IMR-90 (cell line): ENCODE measurements around the gene INAFM1. TPM values are rescaled to one million over a fixed set of nuclear protein-coding genes. Genes with fewer than 3 reads are reported as not detected.
"Not testable (repeated sequence)": the region's sequence is repeated elsewhere in the genome, so short reads cannot be mapped to it uniquely, and the experiment has no call there.

ENCODE experiments used
- ATAC-seq: fragments of 200-7000 bp; cut with Tn5 transposase; 2 replicates; pipeline ENCODE4 v1.9.1; 2020; ENCODE audit warnings: low read depth, mild to moderate bottlenecking, moderate library complexity
- BruUV-seq: library from RNA; stranded (reverse); fragments of 400-500 nt; replicated peaks from 2 replicates; lab custom pipeline; 2021; lab: Mats Ljungman, UMichigan
- CTCF ChIA-PET: fragments of 300-600 bp; formaldehyde crosslinking; extraction: SDS; loops from one replicate; lab custom pipeline; 2021; ENCODE audit warnings: antibody characterized with exemption; lab: Yijun Ruan, JAX
- POLR2A ChIA-PET: fragments of 300-600 bp; sonication (Branson Sonifier 250); formaldehyde crosslinking; loops from one replicate; lab custom pipeline; 2022; ENCODE audit warnings: antibody characterized with exemption; ENCODE audit not compliant: unreplicated experiment; lab: Charles Lee
- DNase-seq: peaks from one replicate; pipeline ENCODE4 v3.0.0; 2013
- H2AFZ ChIP-seq: replicated peaks from 2 replicates; pipeline ENCODE3; 2013; ENCODE audit warnings: low read length, mild to moderate bottlenecking; ENCODE audit not compliant: poor library complexity
- H2AK5ac ChIP-seq: 2 replicates; pipeline ENCODE4 v1.6.1; 2013; ENCODE audit warnings: low read depth, low read length, inconsistent platforms
- H2AK9ac ChIP-seq: replicated peaks from 2 replicates; pipeline ENCODE3; 2013; ENCODE audit warnings: mild to moderate bottlenecking, low read depth, low read length, moderate library complexity; ENCODE audit not compliant: poor library complexity
- H2BK120ac ChIP-seq: 2 replicates; pipeline ENCODE4 v1.6.1; 2013; ENCODE audit warnings: low read depth, low read length, inconsistent platforms
- H2BK15ac ChIP-seq: 3 replicates; pipeline ENCODE4 v1.6.1; 2013; ENCODE audit warnings: low read depth, low read length, inconsistent platforms
- H2BK20ac ChIP-seq: 2 replicates; pipeline ENCODE4 v1.6.1; 2013; ENCODE audit warnings: low read depth, mild to moderate bottlenecking, inconsistent platforms, low read length, moderate library complexity
- H2BK5ac ChIP-seq: 2 replicates; pipeline ENCODE4 v1.6.1; 2013; ENCODE audit warnings: mild to moderate bottlenecking, low read depth, low read length, inconsistent platforms; ENCODE audit not compliant: poor library complexity, severe bottlenecking
- H3K14ac ChIP-seq: replicated peaks from 2 replicates; pipeline ENCODE4 v1.6.1; 2013; ENCODE audit warnings: low read depth, low read length, inconsistent platforms
- H3K18ac ChIP-seq: 2 replicates; pipeline ENCODE4 v1.6.1; 2013; ENCODE audit warnings: low read depth, low read length, control low read depth
- H3K23ac ChIP-seq: 2 replicates; pipeline ENCODE4 v1.6.1; 2013; ENCODE audit warnings: low read depth, low read length, inconsistent platforms
- H3K27ac ChIP-seq: 2 replicates; pipeline ENCODE4 v1.5.1; 2013; ENCODE audit warnings: mild to moderate bottlenecking, control low read depth, low read length; ENCODE audit not compliant: insufficient read depth
- H3K27me3 ChIP-seq: 2 replicates; pipeline ENCODE4 v1.6.1; 2013; ENCODE audit warnings: low read length; ENCODE audit not compliant: control insufficient read depth, insufficient read depth
- H3K36me3 ChIP-seq: 2 replicates; pipeline ENCODE4 v1.6.1; 2013; ENCODE audit warnings: low read length, mixed read lengths; ENCODE audit not compliant: control insufficient read depth, insufficient read depth
- H3K4ac ChIP-seq: 2 replicates; pipeline ENCODE4 v1.6.1; 2013; ENCODE audit warnings: low read depth, low read length, inconsistent platforms
- H3K4me1 ChIP-seq: 2 replicates; pipeline ENCODE4 v1.6.1; 2013; ENCODE audit warnings: low read length, mixed read lengths; ENCODE audit not compliant: control insufficient read depth, insufficient read depth
- H3K4me2 ChIP-seq: 2 replicates; pipeline ENCODE4 v1.6.1; 2013; ENCODE audit warnings: low read depth, mild to moderate bottlenecking, control low read depth, low read length, moderate library complexity
- H3K4me3 ChIP-seq: 2 replicates; pipeline ENCODE4 v1.5.1; 2013; ENCODE audit warnings: low read depth, mild to moderate bottlenecking, control low read depth, low read length, moderate library complexity; ENCODE audit not compliant: insufficient read depth
- H3K56ac ChIP-seq: 2 replicates; pipeline ENCODE4 v1.6.1; 2013; ENCODE audit warnings: low read length, inconsistent platforms; ENCODE audit not compliant: insufficient read depth; ENCODE audit errors: extremely low read depth
- H3K79me1 ChIP-seq, 2 experiments: 2 replicates each; pipeline ENCODE4 v1.6.1; 2013; ENCODE audit warnings: low read length in 2 of 2, inconsistent platforms in 1 of 2, low read depth in 1 of 2
- H3K9ac ChIP-seq: 2 replicates; pipeline ENCODE4 v1.6.1; 2013; ENCODE audit warnings: low read depth, low read length, control low read depth
- H3K9me1 ChIP-seq: 2 replicates; pipeline ENCODE4 v1.6.1; 2013; ENCODE audit warnings: low read length, inconsistent platforms; ENCODE audit not compliant: insufficient read depth
- H3K9me3 ChIP-seq: 2 replicates; pipeline ENCODE4 v1.6.1; 2013; ENCODE audit warnings: low read length; ENCODE audit not compliant: control insufficient read depth, insufficient read depth
- H4K20me1 ChIP-seq: 2 replicates; pipeline ENCODE4 v1.6.1; 2013; ENCODE audit warnings: low read length, inconsistent platforms; ENCODE audit not compliant: insufficient read depth
- H4K5ac ChIP-seq: 2 replicates; pipeline ENCODE4 v1.6.1; 2013; ENCODE audit warnings: mild to moderate bottlenecking, low read depth, low read length, control low read depth
- H4K8ac ChIP-seq, 2 experiments: 2 replicates each; pipeline ENCODE4 v1.6.1; 2013; ENCODE audit warnings: low read depth in 2 of 2, low read length in 2 of 2, control low read depth in 1 of 2, inconsistent platforms in 1 of 2
- H4K91ac ChIP-seq: 2 replicates; pipeline ENCODE4 v1.6.1; 2013; ENCODE audit warnings: low read depth, low read length, inconsistent platforms; ENCODE audit not compliant: insufficient read depth
- WGBS, 2 experiments: methylation state at CpG; one replicate each; pipeline versions ENCODE4 v1.1.5 to v1.1.7; 2013; ENCODE audit warnings: missing lambda C conversion rate in 2 of 2; ENCODE audit not compliant: insufficient read length in 1 of 2; ENCODE audit errors: extremely low coverage in 2 of 2; 5-methylcytosine and 5-hydroxymethylcytosine counted together
- dilution Hi-C: fragments of 300-500 bp; cut with HindIII; formaldehyde crosslinking; loops from one replicate; pipeline ENCODE4 v1.14.3; 2018; ENCODE audit warnings: low sequenced_read_pairs; ENCODE audit not compliant: unreplicated experiment
- in situ Hi-C: fragments of 300-500 bp; cut with MboI; formaldehyde crosslinking; loops from 3 replicates; pipeline ENCODE4 v1.14.3; 2019; ENCODE audit warnings: low sequenced_read_pairs, inconsistent platforms, mixed read lengths
- intact Hi-C: fragments of 100-400 bp; cut with micrococcal nuclease; formaldehyde crosslinking; loops from 2 replicates; pipeline ENCODE4 v1.10.0; 2022
- polyA plus RNA-seq, 3 experiments: library from polyadenylated mRNA; depleted of rRNA; stranded (reverse); fragments of >200 nt; gene quantifications; 2 replicates each; pipeline ENCODE4 v1.2.3, GENCODE V29; 2012; ENCODE audit warnings: low replicate concordance in 1 of 3
- total RNA-seq: library from RNA; depleted of rRNA; stranded (reverse); fragments of >200 nt; gene quantifications from 2 replicates; pipeline ENCODE4 v1.2.3, GENCODE V29; 2012

The INAFM1 gene
- total and polyA plus RNA-seq, 2 of the 4 experiments (the other 2 are of a cell fraction), result 0.36 to 7.8 TPM

- H3K14ac ChIP-seq, DNase-seq, H4K91ac ChIP-seq, H2AFZ ChIP-seq, H3K4ac ChIP-seq, H4K8ac ChIP-seq, H2BK120ac ChIP-seq, H4K20me1 ChIP-seq, H3K4me1 ChIP-seq, H3K23ac ChIP-seq, POLR2A ChIA-PET, H3K27me3 ChIP-seq, ATAC-seq, H2BK20ac ChIP-seq, H3K18ac ChIP-seq, CTCF ChIA-PET, H3K9me3 ChIP-seq, H3K36me3 ChIP-seq, H3K27ac ChIP-seq, H3K56ac ChIP-seq, H3K4me3 ChIP-seq, intact Hi-C loops, H2BK15ac ChIP-seq, H3K79me1 ChIP-seq, H3K4me2 ChIP-seq, H2BK5ac ChIP-seq, H2AK9ac ChIP-seq, H2AK5ac ChIP-seq, H3K9me1 ChIP-seq, BruUV-seq, dilution Hi-C loops, H3K9ac ChIP-seq, in situ Hi-C loops, H4K5ac ChIP-seq: not testable (repeated sequence)
- WGBS, 2 experiments, result no CpG with 5 or more reads among the region's 14 CpGs
Observed at GRCh38 chr19:47300867-47301266, 26.2 kb downstream of the INAFM1 start.
